ENCODE results near the gene ARL14EP.

Gene ARL14EP

DNA sequence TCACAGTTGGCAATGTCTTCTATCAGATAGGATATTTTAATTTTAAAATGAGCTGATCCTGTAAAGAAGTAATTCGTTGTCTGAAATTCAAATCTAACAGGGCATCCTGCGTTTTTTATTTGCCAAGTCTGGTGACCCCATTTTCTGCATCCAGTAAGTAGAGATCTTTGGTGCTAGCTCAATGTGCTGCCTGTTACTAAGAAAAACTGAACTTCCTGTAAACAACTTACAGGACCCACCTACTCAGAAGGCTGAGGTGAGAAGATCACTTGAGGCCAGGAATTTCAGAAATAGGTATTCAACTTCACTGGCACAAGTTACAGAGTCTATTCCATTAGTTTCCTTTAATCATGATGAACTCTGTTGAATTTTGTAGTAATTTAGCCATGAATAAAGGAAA is 4.0 kb downstream of the ARL14EP start:
- no peak for DNase-seq (ENCODE audit: low spot score)

DNA sequence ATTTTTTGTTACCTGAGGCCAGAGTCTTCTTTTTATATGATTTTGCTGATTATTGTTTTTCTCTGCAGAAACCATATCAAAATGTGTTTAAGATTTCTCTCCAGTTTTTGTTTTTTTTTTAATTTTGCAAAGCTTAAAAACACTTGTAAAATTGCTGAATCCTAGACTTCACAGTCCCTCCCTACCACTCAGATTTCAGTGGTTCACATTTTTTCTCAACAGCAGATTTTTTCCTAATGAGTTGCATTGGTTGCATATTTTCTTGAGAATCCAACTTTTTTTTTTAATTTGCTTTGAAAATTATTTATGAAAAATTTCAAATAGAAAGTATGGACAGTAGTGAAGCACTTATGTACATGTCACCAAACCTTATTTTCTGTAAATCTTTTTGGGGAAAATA is 5.8 kb downstream of the ARL14EP start:
- DNase-seq (ENCODE audit: low spot score): no peak

DNA sequence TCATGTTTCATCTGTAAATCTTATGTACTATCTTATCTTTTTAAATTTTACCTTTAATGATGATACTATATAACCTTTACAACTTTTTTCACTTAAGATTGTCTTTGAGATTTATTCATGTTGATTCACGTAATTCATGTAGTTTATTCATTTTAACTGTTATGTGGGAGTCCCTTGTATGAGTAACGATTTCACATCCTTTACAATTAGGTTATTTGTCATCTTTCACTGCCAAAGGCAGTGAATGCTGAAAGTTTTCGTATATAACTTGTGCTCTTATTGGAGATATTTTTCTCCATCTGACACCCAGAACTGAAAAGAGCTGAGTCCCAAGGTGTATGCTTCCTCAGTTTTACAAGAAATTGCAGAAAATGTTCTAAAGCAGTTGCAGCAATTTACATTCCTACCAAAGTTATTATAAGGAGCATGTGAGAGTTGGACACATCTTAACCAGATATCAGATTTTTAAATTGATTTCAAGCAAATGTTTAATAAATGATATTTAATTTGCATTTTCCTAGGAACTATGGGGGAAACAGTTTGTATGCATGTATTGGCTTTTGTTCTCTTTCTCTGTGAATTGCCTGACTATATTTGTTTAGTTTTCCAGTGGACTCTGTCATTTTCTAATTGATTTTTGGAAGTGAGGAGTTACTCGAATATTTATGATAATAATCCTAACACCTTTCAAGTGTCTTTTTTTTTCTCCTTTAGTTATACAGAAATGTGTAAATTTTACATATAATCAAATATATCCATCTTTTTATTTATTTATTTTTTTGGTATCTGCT is 6.4 kb downstream of the ARL14EP start:
- no peak for DNase-seq (ENCODE audit: low spot score)

DNA sequence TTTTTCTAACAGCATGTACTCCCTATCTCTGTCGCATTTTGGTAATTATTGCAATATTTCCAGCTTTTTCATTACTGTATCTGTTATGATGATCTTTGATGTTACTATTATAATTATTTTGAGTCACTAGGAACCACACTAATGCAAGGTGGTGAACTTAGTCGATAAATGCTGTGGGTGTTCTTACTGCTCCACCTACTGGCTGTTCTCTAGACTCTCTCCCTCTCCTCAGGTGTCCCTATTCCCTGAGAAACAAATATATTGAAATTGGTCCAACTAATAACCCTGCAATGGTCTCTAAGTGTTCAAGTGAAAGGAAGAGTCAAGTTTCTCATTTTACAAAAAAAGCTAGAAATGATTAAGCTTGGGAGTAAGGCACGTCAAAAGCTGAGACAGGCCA is 10.5 kb downstream of the ARL14EP start:
- DNase-seq (ENCODE audit: low spot score): no peak

DNA sequence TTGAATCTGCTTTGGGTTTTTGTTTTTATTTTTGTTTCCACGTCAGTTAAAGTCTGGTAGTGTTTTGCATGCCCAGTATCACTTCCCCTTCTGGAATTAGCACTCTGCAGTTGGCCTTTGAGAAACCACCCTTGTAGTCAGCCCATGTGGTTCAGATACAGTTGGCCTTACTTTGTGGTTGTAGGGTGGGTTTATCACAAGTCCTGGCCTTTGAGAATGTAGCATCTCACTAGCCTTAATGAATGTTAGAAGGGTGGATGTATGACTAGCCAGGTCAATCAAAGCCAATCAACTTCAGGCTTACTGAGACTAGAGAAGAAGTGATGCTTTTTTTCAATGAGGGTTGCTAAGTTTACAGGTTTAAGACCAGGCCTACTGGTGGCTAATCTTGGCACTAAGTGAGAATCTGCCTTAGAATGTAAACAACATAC is 19.8 kb downstream of the ARL14EP start:
- DNase-seq (ENCODE audit: low spot score): no peak

DNA sequence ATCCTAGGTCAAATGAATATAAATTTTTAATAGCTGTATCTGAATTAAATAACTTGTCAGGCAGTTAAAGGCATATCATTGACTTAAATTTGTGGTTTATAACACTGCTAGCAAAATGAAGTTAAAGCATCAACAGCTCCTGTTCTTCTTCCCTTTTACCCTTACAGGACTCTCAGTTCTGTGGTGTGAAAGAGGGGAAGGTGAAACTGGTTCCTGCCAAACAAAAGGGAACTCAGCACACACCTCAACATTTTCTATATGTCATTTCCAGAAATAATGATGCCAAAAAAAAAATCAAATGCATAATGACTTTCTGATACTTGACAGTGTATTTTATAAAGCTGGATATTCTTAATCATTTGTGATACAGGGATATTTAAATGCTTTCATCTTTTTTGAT is 21.2 kb downstream of the ARL14EP start:
- DNase-seq (ENCODE audit: low spot score): no peak

DNA sequence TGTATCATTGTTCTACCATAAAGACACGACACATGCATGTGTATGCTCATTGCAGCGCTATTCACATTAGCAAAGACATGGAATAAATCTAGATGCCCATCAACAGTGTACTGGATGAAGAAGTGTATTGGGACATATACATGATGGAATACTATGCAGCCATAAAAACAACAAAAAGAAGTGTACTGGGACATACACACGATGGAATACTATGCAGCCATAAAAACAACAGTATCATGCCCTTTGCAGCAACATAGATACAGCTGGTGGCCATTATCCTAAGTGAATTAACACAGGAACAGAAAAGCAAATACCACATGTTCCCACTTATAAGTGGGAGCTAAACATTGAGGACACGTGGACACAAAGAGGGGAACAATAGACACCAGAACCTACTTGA is 22.7 kb downstream of the ARL14EP start:
- no peak for DNase-seq (ENCODE audit: low spot score)

DNA sequence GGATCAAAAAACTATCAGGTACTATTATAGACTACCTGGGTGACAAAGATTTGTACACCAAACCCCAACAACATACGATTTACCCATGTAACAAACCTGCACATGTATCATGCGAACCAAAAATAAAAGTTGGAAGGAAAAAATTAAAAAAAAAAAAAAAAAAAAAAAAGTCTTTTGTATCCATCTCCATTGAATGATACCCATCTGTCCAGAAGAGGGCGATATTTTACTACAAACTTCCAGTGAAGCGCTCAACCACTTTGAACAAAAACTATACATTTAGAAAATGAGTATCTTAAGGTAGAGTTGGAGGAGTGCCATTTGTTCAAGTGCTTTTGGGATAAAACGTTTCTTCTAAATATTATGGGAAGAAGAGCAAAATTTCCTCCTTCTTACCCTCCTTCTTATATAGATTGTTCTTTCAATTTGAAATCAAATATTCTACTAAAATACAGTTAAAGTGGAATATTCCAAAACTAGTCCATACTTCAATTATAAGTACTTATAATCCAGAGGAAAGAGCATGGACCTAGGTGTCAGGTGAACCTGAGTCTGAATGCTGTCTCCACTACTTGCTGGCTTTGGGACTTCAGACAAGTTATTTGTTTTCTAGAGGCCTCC is 23.3 kb downstream of the ARL14EP start:
- DNase-seq (ENCODE audit: low spot score): peak; percentile 71

DNA sequence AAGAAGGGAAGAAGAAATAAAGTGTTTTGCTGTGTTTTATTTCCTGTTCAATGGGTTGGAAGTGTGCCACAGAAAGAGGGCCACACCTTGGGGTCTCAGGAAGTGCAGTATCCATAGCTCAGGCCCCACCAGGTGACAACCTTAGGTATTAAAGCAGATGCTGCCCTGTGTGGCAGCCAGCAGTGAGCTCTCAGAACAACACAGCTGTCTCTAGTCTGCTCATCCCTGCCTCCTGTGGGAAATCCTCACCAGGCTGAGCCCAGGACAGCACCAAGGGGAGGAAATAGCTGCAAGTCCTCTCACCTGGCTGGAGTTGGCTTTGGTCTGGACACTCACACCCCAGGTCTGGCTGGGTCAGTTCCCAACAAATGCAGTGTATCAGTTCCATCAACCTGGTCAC is 25.1 kb downstream of the ARL14EP start:
- DNase-seq (ENCODE audit: low spot score): no peak

DNA sequence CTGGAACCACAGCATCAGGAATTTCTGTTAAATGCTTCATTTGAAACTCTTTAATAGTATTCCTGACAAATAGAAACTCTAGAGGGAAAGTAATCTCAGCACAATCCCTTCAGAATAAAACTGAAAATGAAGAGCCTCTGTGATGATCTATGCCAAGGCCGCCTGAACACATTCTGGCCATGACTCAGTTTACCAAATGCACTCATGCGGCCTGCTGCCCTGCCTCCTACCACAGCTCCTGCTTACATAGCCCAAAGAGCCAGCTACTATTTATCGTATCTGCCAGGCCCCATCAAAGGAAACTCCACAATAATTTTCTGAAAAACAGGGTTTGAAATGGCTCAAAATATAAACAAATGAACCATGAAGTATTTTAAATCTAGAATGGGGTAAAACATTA is 27.0 kb downstream of the ARL14EP start:
- DNase-seq (ENCODE audit: low spot score): no peak

DNA sequence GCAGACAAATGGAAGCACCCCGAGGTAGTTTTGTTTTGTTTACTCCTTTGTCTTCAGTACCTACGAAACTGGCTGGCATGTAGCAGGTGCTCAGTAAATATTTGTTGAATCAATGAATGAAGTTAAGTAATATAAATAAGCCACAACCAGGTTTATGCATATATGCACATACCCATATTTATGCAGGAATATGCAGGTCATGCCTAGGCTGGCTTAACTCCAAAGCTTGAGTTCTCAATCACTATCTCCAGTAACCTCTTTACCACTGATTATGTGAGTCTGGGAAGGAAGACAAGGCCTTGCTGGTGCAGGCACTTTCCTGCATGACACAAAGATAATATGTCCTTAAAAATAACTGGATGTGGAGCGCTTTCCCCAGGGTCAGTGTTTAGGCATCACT is 27.5 kb downstream of the ARL14EP start:
- DNase-seq (ENCODE audit: low spot score): no peak

DNA sequence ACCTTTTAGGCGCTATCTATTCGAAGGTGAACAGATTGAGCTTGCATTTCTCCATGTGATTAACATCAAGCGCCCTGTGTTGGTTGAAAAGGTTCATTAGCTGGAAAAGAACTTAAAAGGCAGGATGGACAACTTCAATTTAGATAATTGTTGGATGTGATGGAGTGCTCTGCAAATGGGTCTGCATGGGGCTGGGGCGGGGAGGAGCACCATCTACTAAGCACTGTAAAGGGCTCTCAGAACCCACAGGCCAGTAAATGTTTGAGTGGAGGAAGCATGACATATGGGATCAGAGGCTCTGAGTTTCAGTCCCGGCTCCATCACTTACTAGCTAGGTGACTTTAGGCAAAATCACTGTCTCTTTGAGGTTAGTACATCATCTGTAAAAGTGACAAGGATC is 28.2 kb downstream of the ARL14EP start:
- no peak for DNase-seq (ENCODE audit: low spot score)

DNA sequence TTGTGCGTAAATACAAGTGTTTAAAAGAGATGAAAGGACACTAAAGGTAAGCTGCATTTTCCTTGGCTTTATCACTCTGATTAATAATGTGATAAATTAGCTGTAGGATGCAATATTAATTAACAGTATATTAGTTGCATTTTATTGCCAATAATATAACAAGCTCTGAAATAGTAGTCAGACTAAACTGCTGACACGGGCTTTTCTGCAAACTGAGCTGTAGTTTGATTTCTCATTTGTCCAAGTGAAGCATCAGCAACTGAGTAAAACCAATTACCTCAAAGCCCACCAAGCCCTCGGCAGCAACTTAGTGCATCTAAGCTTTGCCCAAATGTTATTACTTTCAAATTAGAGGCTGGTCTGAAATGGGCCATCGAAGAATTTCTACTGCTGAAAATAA is 33.5 kb downstream of the ARL14EP start:
- no peak for DNase-seq (ENCODE audit: low spot score)

DNA sequence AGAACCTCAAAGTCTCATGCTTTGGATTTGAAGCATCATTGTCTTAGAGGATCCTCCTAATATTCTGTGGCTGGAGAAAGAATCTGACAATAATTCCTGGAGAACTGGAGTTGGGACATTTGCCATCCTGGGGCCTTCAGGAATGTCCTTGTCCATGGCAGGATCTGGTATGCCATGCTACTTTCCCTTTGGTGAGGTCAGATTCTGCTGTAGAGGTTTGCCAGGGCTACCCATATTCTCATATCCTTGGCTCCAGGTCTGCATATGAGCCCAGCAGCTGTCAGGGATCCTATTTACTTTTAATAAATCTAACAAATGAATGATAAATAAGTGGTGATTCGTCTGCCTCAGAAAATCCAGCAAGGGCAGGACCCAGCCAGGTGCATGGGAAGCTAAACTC is 35.0 kb downstream of the ARL14EP start:
- DNase-seq (ENCODE audit: low spot score): no peak

DNA sequence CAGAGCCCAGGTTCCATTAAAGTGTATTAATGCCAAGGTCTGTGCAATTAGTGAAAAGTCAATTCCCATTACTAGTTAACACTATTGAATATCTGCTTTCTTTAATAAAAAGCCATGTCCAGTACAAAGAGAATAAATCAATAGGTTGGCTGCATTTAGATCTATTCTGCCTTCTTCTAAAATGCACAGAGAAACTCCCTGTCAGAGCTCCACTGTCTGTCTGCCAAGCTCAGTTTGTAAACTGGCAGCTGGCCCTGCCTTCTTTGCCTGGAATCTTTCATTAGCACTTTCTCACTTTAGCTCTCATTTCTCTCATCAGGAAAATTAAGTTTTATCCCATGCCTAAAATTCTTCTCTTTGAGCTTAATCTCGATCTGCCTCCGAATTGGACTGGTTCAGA is 35.6 kb downstream of the ARL14EP start:
- no peak for DNase-seq (ENCODE audit: low spot score)

DNA sequence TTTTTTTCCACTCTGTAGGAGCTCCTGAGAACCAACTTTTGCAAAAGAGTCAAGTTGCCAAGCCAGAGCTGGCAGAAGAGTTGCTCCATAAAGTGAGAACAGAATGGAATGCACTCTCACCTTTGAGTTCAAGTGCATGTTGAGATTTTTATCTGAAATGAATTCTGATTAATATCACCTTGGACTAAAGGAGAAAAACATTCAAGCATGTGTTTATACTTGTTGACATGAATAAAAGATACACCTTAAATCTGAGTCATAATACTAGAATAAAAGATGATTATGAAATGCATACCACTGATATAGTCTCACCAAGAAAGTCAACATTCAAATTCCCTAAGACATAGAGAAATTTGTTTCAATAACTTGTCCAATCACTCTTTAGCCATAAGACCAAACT is 37.8 kb downstream of the ARL14EP start:
- no peak for DNase-seq (ENCODE audit: low spot score)

DNA sequence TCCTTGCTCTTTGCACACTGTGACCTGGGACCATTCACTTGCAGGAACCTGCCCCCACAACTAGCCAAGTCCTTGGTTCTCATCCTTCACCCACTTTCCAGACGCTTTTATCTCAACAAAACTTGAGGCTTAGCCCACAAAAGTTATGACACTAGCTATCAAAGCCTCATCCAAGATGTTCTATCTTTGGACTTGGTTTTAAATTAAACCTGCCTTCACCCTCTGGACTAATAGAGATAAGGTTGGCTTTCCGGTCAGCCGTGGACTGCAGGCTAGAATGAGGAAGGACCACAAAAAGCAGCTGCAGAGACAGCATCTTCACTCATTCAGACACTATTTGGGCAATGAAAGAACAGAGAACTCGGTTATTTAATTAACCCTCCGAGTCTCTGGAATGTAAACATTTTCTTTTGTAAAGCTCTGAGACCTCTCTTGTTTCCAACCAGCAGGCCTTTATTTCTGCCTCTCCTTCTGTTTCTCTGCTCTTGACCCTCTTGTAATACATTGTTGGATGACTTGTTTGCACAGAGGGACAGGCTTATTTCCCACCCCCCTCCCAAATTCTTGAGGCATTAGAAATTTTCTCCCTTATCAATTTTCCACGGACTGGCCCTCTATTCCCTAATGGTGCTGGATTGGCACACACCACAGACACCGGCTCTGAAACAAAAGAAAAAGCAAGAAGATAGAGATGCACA is 41.4 kb downstream of the ARL14EP start:
- DNase-seq (ENCODE audit: low spot score): no peak

DNA sequence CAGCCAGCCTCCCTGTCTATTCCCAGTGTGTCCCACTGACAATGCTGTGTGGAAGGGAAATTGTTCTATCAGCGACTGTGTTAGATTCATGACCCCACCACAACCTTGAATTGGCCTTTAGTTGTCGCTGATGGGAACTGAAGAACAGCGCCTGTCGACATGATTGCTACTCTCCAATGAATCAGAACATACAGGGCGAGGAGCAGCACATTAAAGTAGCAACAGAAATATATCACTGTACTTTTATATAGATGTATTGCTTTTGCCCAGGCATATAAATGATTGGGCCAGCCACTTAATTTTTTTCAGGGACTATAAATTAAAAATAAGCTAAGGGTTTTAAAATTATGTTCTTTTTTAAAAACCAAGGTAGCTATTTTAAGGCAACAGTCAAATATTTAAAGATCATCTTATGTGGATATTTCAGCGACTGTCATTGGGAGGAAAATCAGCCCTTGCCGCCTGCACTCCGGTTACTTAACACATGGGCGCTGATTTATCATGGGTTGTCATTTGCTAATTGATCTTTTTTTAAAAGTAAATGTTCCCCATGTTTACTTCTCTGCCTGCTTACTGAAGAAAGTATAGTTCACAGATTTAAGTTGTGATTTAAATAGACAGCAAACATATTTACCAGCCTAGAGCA is 42.1 kb downstream of the ARL14EP start:
- no peak for DNase-seq (ENCODE audit: low spot score)

DNA sequence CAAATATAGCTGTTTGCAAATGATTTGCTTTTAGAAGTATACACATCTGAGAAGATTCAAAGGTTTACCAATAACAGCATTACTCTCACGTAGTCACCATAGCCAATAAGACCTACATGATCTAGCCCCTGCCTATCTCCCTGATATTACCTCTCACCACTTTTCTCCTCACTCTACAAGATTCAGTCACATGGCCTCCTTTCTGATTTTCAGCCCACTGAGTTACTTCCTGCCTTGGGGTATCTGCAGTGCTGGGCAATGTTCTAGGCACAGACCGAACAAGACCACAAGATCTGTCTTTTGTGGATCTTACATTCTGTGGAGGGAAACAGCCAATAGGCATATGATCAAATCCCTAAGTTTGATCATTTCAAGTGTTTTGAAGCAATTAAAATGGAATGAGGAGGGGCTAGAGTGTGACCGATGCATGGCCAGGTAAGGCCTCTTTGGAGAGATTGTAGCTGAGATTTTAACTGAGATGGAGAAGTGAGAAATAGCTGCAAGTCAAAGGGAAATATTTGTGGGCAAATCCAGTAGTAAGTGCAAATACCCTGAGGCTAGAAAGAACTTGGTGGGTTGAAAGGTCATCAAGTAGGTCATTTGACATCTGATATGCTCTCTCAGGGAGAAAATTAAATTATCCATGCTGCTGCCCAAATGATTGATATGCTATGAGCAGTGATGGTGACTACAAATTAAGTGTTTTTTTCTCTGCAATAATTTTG is 43.1 kb downstream of the ARL14EP start:
- no peak for DNase-seq (ENCODE audit: low spot score)

DNA sequence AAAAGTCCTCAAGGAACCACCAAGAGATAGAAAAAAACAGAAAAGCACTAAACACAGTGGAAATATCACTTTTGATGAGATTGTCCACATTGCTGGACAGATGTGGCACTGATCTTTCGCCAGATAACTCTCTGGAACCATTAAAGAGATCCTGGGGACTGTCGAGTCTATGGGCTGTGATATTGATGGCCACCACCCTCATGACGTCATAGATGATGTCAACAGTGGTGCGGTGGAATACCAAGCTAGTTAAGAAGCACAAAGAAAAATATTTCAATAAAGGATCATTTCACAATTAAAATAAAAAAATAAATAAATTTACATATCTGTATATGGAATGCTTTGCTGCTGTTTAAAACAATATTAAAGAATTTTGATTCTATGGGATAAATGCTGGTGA is 45.5 kb downstream of the ARL14EP start:
- no peak for DNase-seq (ENCODE audit: low spot score)

DNA sequence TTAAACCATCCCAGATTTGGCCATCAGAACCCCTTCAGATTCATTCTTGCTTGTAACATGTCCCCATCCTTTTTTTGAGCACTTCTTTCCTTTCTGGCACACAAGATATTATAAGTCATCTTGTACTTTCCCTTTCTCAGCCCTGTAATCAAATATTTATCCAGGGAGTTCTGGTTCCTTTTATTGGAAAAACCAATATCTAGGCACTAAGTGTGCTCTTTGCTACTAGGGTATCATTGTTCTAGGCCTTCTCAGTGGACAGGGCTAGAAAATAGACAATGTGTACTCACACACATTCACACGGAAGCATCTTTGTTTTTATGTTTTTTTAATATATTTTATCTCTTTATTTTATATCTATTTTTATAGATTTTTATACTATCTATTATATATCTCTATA is 47.3 kb downstream of the ARL14EP start:
- no peak for DNase-seq (ENCODE audit: low spot score)

DNA sequence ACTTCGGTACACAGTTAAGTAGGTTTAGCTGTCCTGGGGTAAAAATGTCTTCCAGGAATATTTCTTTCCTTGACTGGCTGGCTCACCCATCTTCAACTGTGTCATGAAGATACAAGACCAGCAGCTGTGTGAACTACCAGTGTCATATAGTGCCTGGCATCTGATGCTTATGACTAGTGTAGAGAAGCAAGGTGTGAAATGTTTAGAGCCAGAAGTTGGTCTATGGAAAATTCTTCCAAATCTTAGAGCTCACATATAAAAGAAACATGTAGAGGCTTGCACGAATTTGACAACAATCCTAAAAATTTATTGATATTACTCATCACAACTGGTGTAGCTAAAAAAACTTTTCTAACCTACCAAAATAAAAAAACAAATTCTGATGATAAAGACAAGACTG is 54.4 kb downstream of the ARL14EP start:
- no peak for DNase-seq (ENCODE audit: low spot score)
